OCI-LY1 (cell line): ENCODE measurements around the gene ZNF30.

Source experiments
- CTCF ChIP-seq: fragments of 200-600 bp; sonication (generic), shearing (Covaris generic); IDR thresholded peaks from 2 replicates; pipeline ENCODE4 v1.5.1; 2017; ENCODE audit warnings: mild to moderate bottlenecking, antibody characterized with exemption, low read length, moderate library complexity, mixed read lengths
- EZH2 ChIP-seq: fragments of 200-600 bp; sonication (generic), shearing (Covaris generic); IDR thresholded peaks from 2 replicates; pipeline ENCODE4 v1.8.0; 2017; ENCODE audit warnings: borderline replicate concordance, mixed run types, mild to moderate bottlenecking, antibody characterized with exemption, low read length, moderate library complexity, mixed read lengths

- TF ChIP-seq CTCF (no peak), EZH2 (no peak)
Measured at GRCh38 chr19:34967551-34967950, 40.8 kb downstream of the ZNF30 start.
